ENCODE results near the gene KCNJ5.

KCNJ5 gene

DNA sequence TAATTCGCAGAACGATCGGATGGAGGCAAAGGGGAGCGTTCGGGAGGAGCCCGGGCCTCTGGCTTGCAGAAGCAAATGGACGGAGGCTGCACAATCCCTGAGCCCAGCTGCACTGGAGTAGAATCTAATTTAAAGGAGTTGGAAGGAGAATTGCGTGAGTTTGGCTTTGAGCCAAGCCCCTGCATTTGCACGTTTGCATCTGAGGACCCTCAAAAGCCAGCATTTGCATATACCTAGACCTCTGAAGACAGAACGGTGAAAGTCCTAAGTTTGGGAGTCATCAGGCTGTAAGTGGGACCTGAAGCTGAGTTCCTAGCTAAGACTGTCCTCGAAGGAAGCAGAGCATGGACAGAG, 35.9 kb downstream of the KCNJ5 start:
- Histone ChIP-seq H3K4me2 (ENCODE audit: low read depth, low read length, poor library complexity, severe bottlenecking) (no peak overlapping the region), H3F3A (ENCODE audit: insufficient read depth) (no peaks in the 10 kb centered on the region), H3K9me2 (replicated peaks; ENCODE audit: insufficient read depth, low read length) (no peaks in the 10 kb centered on the region), H3K9ac (ENCODE audit: low read length) (no peak overlapping the region), H2AFZ (ENCODE audit: low read depth, low read length, severe bottlenecking) (no peak overlapping the region), H3K79me2 (ENCODE audit: insufficient read depth, low read length) (no peaks in the 10 kb centered on the region), H3K4me3 (ENCODE audit: insufficient read depth, low read length, poor library complexity, severe bottlenecking) (no peak overlapping the region), H3K27ac (ENCODE audit: low read depth, low read length) (no peak overlapping the region), H3K9me3 (ENCODE audit: insufficient read depth, low read length) (no peaks in the 10 kb centered on the region), H4K20me1 (ENCODE audit: low read depth, low read length) (no peaks in the 10 kb centered on the region), H3K27me3 (ENCODE audit: low read length) (no peaks in the 10 kb centered on the region), H3K36me3 (ENCODE audit: low read length) (no peaks in the 10 kb centered on the region)
- TF ChIP-seq, protein P1, sequence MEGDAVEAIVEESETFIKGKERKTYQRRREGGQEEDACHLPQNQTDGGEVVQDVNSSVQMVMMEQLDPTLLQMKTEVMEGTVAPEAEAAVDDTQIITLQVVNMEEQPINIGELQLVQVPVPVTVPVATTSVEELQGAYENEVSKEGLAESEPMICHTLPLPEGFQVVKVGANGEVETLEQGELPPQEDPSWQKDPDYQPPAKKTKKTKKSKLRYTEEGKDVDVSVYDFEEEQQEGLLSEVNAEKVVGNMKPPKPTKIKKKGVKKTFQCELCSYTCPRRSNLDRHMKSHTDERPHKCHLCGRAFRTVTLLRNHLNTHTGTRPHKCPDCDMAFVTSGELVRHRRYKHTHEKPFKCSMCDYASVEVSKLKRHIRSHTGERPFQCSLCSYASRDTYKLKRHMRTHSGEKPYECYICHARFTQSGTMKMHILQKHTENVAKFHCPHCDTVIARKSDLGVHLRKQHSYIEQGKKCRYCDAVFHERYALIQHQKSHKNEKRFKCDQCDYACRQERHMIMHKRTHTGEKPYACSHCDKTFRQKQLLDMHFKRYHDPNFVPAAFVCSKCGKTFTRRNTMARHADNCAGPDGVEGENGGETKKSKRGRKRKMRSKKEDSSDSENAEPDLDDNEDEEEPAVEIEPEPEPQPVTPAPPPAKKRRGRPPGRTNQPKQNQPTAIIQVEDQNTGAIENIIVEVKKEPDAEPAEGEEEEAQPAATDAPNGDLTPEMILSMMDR (IDR thresholded peaks at IDR 0.05; ENCODE audit: insufficient read depth, low read length, poor library complexity, severe bottlenecking), result no peak

DNA sequence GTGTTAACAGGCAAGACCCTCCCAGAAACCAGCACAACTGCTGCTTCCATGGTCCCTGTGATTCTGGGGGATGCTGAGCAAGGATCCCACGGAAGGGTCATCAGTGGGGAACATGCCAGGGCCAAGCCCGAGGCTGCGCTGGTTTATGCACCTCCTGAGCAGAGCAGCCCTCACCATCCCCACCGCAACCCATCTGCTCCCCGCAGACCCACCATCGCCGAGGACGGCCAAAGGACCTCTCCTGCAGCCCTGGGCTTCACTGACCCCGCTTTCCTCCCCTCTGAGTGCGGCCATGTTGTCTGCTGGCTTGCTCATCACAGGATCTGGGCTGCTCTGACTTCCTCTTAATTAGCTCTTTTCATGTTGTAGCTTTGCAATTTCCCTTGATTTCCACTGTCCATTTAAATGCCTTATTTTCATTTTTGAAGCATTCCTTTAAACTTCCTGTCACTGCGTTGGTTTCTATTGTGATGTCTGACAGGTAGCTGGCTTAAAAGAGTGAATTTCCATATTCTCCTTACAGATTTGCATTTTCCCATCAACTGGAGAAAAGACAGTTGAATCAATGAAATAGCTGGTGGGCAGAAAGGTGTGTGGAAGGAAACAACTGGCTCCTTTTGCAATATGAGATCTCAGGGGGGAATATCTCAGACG, 36.7 kb downstream of the KCNJ5 start:
- Histone ChIP-seq H3F3A (ENCODE audit: insufficient read depth) (no peaks in the 10 kb centered on the region), H3K79me2 (ENCODE audit: insufficient read depth, low read length) (no peaks in the 10 kb centered on the region), H3K27ac (ENCODE audit: low read depth, low read length) (no peak overlapping the region), H2AFZ (ENCODE audit: low read depth, low read length, severe bottlenecking) (no peak overlapping the region), H3K9me3 (ENCODE audit: insufficient read depth, low read length) (no peaks in the 10 kb centered on the region), H3K36me3 (ENCODE audit: low read length) (no peaks in the 10 kb centered on the region), H4K20me1 (ENCODE audit: low read depth, low read length) (no peaks in the 10 kb centered on the region), H3K9ac (ENCODE audit: low read length) (no peak overlapping the region), H3K27me3 (ENCODE audit: low read length) (no peaks in the 10 kb centered on the region), H3K9me2 (replicated peaks; ENCODE audit: insufficient read depth, low read length) (no peaks in the 10 kb centered on the region), H3K4me2 (ENCODE audit: low read depth, low read length, poor library complexity, severe bottlenecking) (no peak overlapping the region), H3K4me3 (ENCODE audit: insufficient read depth, low read length, poor library complexity, severe bottlenecking) (no peak overlapping the region)
- TF ChIP-seq, protein P1 (IDR thresholded peaks at IDR 0.05; ENCODE audit: insufficient read depth, low read length, poor library complexity, severe bottlenecking), result no peak
- TF ChIP-seq EZH2phosphoT487 (conservative IDR thresholded peaks at IDR 0.05; ENCODE audit: low read length), result no peak

DNA sequence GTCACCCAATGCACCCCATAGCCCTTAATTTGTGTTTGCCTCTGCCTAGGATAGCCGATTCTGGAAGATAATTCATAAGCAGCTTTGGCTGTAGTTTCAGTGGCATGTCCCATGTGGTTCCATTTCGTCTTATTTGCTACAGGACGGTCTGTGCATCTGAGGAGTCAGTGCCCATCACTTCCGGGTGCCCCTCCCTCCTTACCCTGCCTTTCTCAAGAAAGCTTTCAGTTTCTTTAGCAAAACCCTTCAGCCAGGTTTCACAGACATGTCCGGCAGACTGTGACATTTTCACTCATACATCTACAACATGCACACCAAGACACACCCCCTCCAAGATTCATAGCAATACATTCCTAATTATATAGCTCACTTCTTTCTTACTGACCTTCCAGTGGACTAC, 37.2 kb downstream of the KCNJ5 start:
- H3F3A ChIP-seq (ENCODE audit: insufficient read depth), result no peaks in the 10 kb centered on the region
- H3K4me2 ChIP-seq (ENCODE audit: low read depth, low read length, poor library complexity, severe bottlenecking), result no peak overlapping the region
- no peak overlapping the region for H3K27ac ChIP-seq (ENCODE audit: low read depth, low read length)
- H3K27me3 ChIP-seq (ENCODE audit: low read length), result no peaks in the 10 kb centered on the region
- no peak overlapping the region for H3K9ac ChIP-seq (ENCODE audit: low read length)
- no peaks in the 10 kb centered on the region for H3K79me2 ChIP-seq (ENCODE audit: insufficient read depth, low read length)
- H3K9me2 ChIP-seq (replicated peaks; ENCODE audit: insufficient read depth, low read length), result no peaks in the 10 kb centered on the region
- no peaks in the 10 kb centered on the region for H3K36me3 ChIP-seq (ENCODE audit: low read length)
- TF ChIP-seq, protein P1 (IDR thresholded peaks at IDR 0.05; ENCODE audit: insufficient read depth, low read length, poor library complexity, severe bottlenecking), result no peak
- TF ChIP-seq EZH2phosphoT487 (conservative IDR thresholded peaks at IDR 0.05; ENCODE audit: low read length), result no peak
- H3K4me3 ChIP-seq (ENCODE audit: insufficient read depth, low read length, poor library complexity, severe bottlenecking), result no peak overlapping the region
- H4K20me1 ChIP-seq (ENCODE audit: low read depth, low read length), result no peaks in the 10 kb centered on the region
- no peak overlapping the region for H2AFZ ChIP-seq (ENCODE audit: low read depth, low read length, severe bottlenecking)
- no peaks in the 10 kb centered on the region for H3K9me3 ChIP-seq (ENCODE audit: insufficient read depth, low read length)
